ENCODE data around the gene MSANTD1. TPM values are rescaled to one million over a fixed set of nuclear protein-coding genes. Genes with fewer than 3 reads are reported as not detected.

MSANTD1 gene
- total and polyA plus RNA-seq, 10 of the 15 experiments (the other 5 are each of a cell fraction or from before 2014, with no cell fraction given), result 0.07 to 0.87 (median 0.22) TPM; not detected in 2

GRCh38 chr4:3231471-3231870, 17.5 kb upstream of the MSANTD1 start:
- POLR2A ChIA-PET, result interaction anchor here (0.6 kb wide), 1 partner anchor 98 kb away, joined by 4 read pairs; no protein-coding TSS in a partner anchor
- H4K20me1 ChIP-seq (ENCODE audit: control insufficient read depth, insufficient read depth), result no peaks in the 10 kb centered on the region
- no peak for FAIRE-seq

More at GRCh38 chr4:3231471-3231870, 17.5 kb upstream of the MSANTD1 start:
- Histone ChIP-seq H3K9me3 (replicated peaks; ENCODE audit: control insufficient read depth, insufficient read depth, low read length) (no peaks in the 10 kb centered on the region), H3K4me3 (no peak overlapping the region), H3K27ac (ENCODE audit: control insufficient read depth, insufficient read depth) (no peak overlapping the region), H3K79me2 (ENCODE audit: control insufficient read depth, insufficient read depth, low read length) (no peaks in the 10 kb centered on the region), H3K9ac (ENCODE audit: control insufficient read depth, insufficient read depth, low read length) (no peak overlapping the region), H3K4me1 (ENCODE audit: control insufficient read depth, insufficient read depth, low read length) (no peaks in the 10 kb centered on the region), H3K36me3 (ENCODE audit: control insufficient read depth in 2 of 2, insufficient read depth in 2 of 2, low read length in 1 of 2) (peaks cover 33 to 63% of the 10 kb centered on the region in 2 experiments; a peak in 3 of 4 replicates), H3K4me2 (ENCODE audit: control insufficient read depth, insufficient read depth) (no peak overlapping the region), H3K27me3 (replicated peaks in 1 of 2; ENCODE audit: control insufficient read depth in 2 of 2, insufficient read depth in 2 of 2, low read length in 1 of 2) (no peaks in the 10 kb centered on the region), H2AFZ (ENCODE audit: control insufficient read depth, low read depth, low read length) (no peak overlapping the region)
- intact Hi-C loops (cut with micrococcal nuclease; ENCODE audit: unreplicated experiment), result no loop called here
- DNase-seq (ENCODE audit: low read depth, low spot score), result no peak
- in situ Hi-C loops (cut with MboI), result no loop called here
- WGBS (ENCODE audit: insufficient coverage, insufficient replicate concordance, low lambda C conversion rate, missing lambda C conversion rate), result 92% methylated on average over 9 of the region's 9 CpGs
- ChIA-PET SMC1A (ENCODE audit: uncharacterized antibody, unreplicated experiment) (no interaction called here), CTCF (no interaction called here), RAD21 (ENCODE audit: unreplicated experiment) (no interaction called here)
- TF ChIP-seq SP1 (IDR thresholded peaks at IDR 0.05; ENCODE audit: low read depth, low read length) (no peak), ZBTB4 (CRISPR knock-in tag; IDR thresholded peaks at IDR 0.05) (no peak), RB1 (IDR thresholded peaks at IDR 0.05; ENCODE audit: borderline replicate concordance) (no peak), IRF3 (IDR thresholded peaks at IDR 0.05) (no peak)
- ATAC-seq, result no peak
- BruUV-seq (replicated peaks), result no TSS peak
